Activated naive CD4-positive, alpha-beta T cell (primary cell): ENCODE measurements around the gene RGS7.
"Not testable (repeated sequence)": the region's sequence is repeated elsewhere in the genome, so short reads cannot be mapped to it uniquely, and the experiment has no call there.

ENCODE experiments used
- DNase-seq, 4 experiments: peaks; one replicate each; lab custom pipeline; 2025; lab: John Stamatoyannopoulos, UW

Gene RGS7

DNA sequence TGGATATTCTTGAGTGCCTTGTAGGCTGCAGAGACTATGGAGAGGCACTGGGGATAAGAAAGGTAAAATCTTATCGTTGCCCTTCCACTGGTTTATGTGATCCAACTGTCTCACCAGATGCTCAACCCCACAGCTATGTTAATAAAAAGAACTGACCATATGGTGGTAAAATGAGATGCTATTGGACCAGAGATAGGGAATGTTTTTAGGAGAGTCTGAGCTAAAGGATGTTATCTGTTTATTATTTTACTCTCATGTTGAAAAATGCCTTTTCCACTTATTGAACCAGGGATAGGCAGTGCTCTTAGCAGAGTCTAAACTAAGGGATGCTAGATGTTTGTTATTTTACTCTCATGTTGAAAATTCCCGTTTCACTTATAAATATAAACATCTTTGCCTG, 572.2 kb downstream of the RGS7 start:
- no peak for DNase-seq

- not testable (repeated sequence) for DNase-seq
Observed at GRCh38 chr1:240783728-240784137, 573.3 kb downstream of the RGS7 start.

DNA sequence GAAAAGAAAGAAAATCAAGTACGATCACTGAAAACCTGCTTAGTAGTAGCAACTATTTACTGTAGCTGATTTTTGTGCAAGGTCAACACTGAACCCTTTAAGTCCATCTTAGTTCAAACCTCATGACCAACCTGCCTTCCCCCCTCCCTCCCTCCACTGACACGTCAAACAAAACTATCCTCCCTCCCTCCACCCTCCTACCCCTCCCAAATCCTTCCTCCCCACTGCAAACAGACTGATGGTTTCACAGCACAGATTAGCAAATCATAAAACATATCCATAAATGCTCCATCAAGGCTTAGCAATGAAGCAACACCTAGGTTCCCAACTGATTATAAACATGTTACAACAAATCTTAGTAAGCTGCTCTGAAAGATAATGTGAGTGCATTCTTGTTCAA, 580.8 kb downstream of the RGS7 start:
- no peak for DNase-seq

DNA sequence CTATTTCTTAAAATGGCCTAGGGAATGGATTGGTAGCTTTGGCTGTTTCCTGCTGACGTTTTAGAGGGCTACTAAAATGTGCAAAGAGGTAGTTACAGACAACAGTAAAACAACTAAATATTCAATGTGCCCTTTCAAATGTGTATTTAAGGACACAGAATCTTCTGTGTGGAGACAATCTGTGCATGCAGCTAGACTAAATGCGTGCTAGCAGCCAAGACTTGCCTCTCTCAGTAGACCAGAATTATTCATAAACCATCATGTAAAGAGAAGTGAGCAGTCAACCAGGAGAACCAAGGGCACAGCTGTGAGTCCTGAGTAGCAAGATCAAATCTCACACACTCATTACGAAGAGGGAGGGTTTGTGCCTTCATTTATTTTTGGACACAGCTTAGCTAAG, 584.9 kb downstream of the RGS7 start:
- no peak for DNase-seq

DNA sequence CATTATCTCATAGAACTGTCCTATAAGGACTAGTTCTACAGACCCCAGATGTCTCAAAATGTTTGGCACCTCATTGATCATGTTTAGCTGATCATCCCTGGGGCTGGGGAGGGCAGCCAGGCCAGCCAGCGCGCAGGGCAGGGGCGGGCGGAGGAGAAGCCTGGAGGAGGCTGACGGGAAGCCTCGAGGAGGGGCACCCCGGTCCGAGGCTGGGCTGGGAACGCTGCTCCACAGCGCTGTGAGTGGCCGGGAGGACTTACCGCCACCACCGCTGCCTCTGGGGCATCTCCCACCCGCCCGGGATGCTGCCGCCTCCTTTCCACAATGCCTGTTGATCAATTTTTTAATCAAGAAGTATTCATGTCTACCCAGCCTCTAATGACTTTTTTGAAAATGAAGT, 585.6 kb downstream of the RGS7 start:
- DNase-seq, result no peak

DNA sequence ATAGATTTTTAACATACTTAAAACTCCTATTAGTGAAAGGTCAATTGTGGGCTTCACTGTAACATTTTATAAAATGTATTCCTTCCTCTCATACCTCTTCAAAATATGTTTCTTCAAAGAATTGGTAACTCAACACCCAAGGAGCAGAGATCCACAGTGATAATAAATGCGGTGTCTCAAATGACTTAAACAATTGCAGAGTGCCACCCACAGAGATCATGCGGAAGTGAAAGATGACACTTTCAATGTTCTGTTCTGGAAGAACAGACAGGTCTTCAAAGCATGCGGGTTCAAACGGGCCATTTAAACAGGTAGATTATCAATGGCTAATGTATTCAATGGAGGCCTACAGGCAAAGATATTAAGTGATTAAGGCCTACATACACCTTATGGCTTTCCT, 588.0 kb downstream of the RGS7 start:
- no peak for DNase-seq

- DNase-seq, result no peak
Observed at GRCh38 chr1:240766831-240767230, 590.2 kb downstream of the RGS7 start.

- DNase-seq, result no peak
Observed at GRCh38 chr1:240765732-240766363, 591.2 kb downstream of the RGS7 start.

DNA sequence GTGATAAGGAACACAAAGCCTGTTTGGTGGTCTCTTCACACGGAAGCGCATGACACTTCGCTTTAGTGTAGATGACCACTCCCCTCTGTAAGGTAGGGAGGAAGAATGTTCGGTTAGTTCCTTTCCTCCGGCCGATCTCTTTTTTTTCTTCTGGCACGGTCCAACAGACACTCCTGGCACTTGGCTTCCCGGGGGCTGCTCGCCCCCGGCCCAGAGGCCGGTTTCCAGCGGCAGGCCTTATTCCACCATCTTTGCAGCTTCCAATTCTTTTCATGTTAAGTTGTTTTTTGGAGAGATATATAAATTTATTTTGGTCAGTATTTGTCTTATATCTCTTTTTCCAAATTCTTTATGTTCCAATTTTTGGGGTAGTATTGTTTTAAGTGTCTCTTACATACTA, 593.2 kb downstream of the RGS7 start:
- DNase-seq, result no peak

- not testable (repeated sequence) for DNase-seq
Observed at GRCh38 chr1:240763095-240763494, 593.9 kb downstream of the RGS7 start.

DNA sequence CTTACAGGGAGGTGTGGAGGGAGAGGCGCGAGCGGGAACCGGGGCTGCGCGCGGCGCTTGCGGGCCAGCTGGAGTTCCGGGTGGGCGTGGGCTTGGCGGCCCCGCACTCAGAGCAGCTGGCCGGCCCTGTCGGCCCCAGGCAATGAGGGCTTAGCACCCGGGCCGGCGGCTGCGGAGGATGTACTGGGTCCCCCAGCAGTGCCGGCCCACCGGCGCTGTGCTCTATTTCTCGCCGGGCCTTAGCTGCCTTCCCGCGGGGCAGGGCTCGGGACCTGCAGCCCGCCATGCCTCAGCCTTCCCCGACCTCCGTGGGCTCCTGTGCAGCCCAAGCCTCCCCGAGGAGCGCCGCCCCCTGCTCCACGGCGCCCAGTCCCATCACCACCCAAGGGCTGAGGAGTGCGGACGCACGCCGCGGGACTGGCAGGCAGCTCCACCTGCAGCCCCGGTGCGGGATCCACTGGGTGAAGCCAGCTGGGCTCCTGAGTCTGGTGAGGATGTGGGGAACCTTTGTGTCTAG, 594.5 kb downstream of the RGS7 start:
- DNase-seq, result not testable (repeated sequence)

- DNase-seq, result not testable (repeated sequence)
Observed at GRCh38 chr1:240758777-240759176, 598.2 kb downstream of the RGS7 start.

- DNase-seq, result no peak
Observed at GRCh38 chr1:240758296-240758695, 598.7 kb downstream of the RGS7 start.

DNA sequence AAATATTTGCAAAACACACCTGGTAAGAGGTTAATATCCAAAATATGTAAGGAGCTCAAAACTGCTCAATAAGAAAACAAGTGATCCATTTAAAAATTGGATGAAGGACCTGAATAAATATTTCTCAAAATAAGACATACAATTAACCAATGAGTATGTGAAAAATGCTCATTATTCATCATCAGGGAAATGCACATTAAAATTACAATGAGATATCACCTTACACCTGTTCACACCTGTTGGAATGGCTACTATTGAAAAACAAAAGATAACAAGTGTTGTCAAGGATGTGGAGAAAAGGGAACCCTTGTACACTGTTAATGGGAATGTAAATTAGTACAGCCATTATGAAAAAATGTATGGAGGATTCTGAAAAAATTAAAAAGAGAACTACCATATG, 609.1 kb downstream of the RGS7 start:
- DNase-seq, result no peak

GRCh38 chr1:240743705-240744104, 613.3 kb downstream of the RGS7 start:
- no peak for DNase-seq

DNA sequence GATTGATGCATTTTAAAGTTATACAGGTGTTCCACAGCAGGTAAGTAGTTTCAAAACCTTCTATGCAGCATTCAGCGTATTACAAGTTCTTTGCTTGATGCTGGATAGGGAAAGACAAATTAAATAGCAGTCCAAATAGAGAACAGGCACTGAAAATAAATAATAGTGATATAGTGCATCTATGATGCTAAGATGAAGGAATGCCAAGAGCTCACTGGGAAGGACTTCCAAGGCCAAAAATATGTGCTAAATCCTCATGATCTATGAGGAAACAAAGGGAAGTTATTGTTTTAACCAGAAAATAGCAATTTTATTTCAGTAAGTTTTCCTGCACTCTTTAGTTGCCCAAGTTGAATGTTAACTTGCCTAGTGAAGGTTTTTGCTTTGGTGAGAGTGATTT, 617.3 kb downstream of the RGS7 start:
- no peak for DNase-seq

- DNase-seq, result no peak
Observed at GRCh38 chr1:240739139-240739538, 617.9 kb downstream of the RGS7 start.

DNA sequence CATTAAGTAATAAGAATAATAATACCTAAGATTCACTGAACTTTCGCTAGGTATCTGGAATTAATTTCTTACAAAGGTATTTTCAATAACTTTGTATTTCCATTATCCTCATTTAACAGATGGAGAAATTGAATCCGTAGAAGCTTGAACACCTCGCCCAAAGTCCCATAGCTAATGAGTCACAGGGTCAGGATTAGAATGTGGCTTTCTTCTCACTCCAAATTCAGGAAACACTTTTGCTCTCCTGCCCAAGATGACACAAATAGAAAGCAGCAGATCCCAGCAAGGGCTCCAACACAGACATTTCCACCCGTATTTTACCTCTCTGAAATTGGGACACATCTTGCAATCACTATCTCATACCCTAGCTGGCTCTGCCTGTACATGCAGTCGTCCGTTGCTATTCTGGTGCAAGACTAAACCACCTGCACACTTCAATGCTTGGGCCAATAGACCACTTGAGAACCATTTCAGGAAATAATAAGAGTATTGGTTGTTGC, 619.2 kb downstream of the RGS7 start:
- DNase-seq, result no peak

GRCh38 chr1:240737298-240737697, 619.7 kb downstream of the RGS7 start:
- no peak for DNase-seq

DNA sequence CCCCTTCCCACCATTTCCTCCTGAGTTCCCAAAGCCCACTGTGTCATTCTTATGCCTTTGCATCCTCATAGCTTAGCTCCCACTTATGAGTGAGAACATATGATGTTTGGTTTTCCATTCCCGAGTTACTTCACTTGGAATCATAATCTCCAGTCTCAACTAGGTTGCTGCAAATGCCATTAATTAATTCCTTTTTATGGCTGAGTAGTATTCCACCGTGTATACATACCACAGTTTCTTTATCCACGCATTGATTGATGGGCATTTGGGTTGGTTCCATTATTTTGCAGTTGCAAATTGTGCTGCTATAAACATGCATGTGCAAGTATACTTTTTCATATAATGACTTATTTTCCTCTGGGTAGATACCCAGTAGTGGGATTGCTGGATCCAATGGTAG, 622.3 kb downstream of the RGS7 start:
- DNase-seq, result not testable (repeated sequence)

- no peak for DNase-seq
Observed at GRCh38 chr1:240734001-240734400, 623.0 kb downstream of the RGS7 start.

DNA sequence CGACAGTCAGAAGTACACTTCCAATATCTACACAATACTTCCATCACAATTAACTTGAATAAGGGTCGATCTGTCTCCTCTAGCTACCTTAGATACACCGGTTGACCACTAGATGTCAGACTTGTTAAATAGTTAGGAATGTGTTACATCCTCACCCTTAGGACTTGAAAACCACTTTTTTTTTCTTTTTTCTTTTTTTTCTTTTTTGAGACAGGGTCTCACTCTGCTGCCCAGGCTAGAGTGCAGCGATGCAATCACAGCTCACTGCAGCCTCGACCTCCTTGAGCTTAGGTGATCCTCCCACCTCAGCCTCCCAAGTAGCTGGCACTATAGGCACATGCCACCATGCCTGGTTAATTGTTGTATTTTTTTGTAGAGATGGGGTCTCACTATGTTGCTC, 624.6 kb downstream of the RGS7 start:
- DNase-seq, result no peak
